HG03342 (cell line): ENCODE results near the gene CPE.

ENCODE experiments used
- ATAC-seq: cut with Tn5 transposase; IDR thresholded peaks from one replicate; pipeline ENCODE4 v1.9.1; 2021; ENCODE audit warnings: mild to moderate bottlenecking, moderate library complexity; ENCODE audit not compliant: unreplicated experiment

Gene CPE

DNA sequence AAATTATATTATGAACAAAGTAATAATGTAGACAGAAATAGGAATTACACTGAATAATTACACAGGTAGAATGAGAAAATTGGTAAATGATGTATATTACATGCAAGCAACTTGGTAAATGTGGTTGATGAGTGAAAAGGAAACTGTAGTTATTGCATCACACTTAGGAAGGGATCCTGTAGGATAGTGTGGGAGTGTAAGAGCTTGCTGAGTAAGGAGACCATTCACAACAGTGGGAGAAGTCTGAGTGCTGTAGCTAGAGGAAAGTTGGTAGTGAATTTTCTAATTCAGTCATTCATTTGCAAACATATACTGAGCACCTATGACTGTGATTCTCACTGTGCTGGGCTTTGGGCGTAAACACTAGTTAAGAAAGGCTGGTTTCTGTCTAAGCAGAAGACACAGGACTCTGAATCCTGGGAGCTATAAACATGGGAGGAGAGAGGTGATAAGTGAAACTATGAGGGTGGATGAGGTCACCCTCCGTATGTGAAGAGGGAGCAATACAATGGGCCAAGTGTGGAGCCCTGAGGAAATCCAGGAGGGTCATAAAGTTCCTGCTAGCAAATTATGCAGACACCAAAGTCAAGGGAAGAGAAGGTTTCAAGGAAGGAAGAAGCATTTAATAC is 14.2 kb upstream of the CPE start:
- ATAC-seq, result no peak

DNA sequence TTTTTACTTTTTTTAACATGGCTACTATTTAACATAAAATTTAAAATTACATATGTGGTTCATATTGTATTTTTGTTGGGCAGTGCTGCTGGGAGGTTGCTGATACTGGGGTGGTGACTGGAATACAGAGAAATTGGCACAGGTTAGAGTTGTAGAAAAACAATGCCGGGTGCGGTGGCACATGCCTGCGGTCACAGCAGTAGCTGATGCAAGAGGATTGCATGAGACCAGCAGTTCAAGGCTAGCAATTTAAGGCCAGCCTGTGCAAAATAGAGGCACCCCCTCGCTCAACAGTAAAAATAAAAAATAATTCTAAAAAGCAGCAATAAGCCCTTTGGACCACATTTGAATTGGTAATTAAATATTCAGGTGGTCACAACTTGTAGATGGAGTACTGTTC is 11.8 kb upstream of the CPE start:
- no peak for ATAC-seq

DNA sequence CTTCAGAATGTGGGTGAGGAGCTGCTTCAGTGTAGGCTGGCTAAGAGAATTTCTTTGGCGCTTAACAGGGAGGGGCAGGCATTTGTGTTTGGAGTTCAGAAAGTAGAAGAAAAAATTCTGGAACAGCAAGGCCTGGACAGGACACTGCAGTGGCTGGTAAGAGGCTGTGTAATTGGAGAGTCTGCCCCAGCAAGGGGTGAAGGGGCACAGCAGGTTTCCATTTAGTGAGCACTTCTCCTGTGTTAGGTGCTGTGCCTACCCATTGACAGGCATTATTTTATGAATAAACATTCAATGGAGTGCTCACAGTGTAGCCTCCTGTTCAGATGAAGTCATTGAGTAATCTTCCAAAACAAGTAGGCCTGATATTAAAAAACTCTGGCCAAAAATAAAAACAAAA is 10.7 kb upstream of the CPE start:
- no peak for ATAC-seq

DNA sequence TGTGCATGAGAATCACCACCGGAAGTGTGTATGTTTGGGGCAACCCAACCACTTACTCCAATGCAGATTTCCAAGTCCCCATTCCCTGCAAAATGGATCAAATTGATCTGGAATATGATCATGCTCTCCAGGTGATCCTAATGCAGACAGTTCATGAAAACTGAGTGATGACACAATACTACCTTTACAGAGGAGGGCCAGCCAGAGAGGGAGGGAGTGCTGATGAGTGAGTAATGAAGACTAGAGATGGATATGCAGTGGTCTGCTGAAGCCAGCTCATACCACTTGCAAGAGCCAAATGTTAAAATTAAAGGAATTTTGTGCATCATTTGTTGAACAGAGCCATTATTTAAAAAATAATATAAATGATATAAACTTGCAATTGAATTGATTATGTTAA is 10.2 kb upstream of the CPE start:
- ATAC-seq, result no peak

DNA sequence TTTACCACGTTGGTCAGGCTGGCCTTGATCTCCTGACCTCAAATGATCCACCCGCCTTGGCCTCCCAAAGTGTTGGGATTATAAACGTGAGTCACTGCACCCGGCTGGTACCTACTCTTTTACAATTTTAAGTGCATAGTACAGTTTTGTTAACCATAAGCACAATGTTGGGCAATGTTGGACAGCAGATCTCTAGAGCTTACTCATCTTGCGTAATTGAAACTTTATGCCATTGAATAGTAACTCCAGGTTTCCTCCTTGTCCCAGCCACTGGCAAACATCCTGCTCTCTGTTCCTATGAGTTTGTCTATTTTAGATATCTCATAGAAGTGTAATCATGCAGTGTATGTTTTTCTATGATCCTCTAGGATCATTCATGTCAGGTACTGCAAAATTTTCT is 9.3 kb upstream of the CPE start:
- ATAC-seq, result no peak

DNA sequence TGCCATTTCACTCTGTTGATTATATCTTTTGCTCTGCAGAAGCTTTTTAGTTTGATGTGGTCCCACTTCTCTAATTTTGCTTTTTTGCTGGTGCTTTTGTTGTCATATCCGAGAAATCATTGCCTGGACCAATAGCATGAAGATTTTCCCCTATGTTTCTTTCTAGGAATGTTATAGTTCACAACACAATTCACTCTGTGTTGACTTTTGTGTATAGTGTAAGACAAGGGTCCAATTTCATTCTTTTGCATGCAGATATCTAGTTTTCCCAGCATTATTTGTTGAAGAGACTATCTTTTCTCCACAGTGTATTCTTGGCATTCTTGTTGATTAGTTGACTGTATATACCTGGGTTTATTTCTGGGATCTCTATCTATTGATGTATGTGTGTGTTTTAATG is 8.3 kb upstream of the CPE start:
- ATAC-seq, result no peak

DNA sequence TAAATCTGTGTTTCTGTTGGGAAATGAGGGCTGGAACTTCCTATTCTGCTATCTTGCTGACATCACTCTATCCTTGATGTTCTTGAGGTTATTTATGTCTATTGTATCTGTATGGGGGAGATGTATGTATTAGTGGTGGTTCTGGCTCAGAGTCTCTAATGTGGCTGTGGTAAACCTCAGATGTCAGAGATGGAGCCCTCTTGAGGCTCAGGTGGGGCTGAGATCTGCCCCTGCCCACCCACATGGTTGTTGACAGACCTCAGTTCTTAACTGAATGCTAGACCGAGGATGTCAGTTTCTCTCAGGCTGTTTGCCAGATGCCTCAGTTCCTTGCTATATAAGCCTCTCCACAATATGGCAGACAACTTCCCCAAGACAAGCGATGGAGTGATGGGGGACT is 3.3 kb upstream of the CPE start:
- ATAC-seq, result no peak

DNA sequence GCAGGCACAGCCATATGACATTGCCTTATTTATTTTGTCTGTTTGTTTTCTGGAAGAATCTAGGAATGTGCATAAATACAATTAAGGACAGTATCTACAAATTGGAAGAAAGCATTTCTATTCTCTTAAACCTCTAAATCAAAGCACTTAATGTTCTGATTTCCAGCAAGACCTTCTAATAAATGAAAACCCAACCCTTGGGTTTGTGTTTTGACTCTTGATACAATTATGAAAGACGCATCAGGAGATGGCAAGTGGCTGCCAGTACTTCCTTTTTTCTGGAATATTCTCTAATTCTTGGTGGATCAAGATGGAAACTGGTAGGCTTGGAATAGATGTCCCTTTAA is 437 bp upstream of the CPE start:
- no peak for ATAC-seq

DNA sequence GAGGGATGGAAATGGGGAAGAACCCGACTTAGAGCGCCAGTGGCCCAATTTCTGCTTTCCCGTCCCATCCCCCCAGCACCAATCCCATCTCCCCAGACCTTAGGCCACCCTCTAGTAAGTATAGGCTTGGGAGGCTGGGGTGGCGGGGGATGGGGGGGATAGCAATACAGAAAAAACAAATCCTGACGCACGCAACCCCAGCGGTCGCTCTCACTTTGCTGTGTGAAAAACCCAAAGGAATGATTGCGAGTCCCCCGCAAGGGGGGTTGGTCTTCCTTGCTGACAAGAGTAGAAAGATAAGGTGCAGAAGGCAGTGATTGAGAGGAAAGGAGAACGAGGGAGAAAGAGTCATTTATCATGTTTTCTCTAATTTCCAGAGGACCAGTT is 863 bp downstream of the CPE start:
- no peak for ATAC-seq

DNA sequence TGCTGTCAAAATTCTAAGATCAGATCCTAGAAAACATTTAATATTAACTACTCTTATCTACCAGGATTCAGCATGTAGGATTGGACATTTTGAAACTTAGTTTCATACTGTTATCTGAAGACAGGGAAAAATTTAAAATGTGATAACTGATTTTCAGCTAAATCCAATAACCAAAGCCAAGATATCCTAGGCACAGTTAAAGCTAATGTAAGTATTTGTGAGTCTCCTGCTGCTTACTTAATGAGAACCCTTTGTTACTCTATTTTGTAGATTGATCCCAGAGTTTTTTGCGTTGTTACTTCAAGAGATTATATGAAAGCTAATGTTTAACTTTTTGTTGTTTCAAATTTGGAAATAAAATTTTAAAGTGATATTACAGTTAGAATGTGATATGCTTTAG is 2.0 kb downstream of the CPE start:
- ATAC-seq, result no peak

DNA sequence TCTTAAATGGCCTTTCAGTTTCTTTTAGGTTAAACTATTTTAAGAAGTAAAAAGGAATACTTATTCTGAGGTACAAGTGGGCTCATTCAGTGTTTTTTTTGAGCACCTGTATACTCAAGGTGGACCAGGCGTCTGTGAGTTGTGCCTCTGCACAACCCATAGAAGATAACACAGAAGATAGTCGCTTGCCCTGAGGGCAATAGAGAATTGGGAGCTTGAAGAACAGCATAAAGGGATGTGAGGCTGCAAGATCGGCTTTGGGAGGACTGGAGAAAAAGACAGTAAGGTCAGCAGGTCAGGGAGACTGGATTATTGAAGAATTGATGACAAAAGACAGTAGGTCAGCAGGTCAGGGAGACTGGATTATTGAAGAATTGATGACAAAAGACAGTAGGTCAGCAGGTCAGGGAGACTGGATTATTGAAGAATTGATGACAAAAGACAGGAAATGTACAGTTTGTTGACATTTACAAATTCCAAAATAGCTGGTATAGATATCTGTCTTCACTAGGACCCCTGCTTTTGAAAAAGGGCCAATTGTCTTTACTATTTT is 3.1 kb downstream of the CPE start:
- ATAC-seq, result no peak

DNA sequence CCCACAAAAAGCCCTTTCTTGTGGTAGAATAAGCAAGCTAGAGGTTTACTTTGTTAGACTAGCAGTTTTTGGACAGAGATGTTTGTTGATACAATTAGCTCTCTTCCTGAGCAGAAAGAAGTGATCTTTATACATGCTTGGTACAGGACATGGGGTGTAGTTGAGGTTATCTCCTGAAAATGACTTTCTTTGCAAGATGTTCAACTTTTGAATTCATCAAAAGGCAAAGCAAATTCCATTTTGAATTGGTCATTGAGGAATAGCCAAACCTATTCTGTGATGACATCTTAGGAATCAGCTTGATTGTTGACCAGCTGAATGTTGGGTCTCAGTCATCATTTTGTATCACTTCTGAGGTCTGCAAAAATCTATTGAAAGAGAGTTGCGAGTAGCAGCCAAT is 3.8 kb downstream of the CPE start:
- ATAC-seq, result no peak

DNA sequence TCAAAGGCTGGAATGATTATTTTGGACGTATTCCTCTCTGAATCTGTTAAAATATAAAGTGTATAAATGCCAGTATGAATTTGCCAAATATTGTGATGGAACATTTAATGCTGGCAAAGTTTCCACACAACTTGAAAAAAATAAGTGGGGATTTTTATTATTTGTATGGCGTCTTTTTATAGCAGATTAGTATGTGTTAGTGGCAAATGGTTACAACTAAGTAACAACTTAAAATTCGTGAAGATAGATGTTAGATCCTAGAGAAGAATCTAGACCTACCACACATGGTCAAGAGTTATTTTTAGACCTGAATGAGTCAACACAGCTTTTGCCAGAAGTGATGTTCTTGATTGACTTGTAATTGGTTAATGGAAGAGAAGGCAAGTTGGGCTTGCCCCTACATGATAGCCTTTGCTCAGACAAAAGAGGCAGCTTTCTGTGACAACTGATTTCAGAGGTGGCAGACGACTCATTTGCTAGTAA is 4.8 kb downstream of the CPE start:
- no peak for ATAC-seq

DNA sequence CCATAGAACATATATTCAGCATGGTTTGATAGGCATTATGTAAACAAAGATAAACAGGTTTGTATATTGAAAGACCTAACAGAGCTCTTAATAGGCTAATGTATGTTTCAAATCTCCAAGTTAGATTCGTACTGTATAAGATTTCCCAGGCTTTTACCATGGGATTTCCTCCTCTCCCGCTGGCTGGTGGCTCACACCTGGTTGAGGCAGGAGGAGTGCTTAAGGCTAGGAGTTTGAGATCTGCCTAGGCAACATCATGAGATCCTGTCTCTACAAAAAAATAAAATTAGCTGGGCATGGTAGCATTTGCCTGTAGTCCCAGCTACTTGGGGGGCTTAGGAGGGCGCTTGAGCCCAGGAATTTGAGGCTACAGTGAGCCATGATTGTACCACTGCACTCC is 5.4 kb downstream of the CPE start:
- no peak for ATAC-seq

DNA sequence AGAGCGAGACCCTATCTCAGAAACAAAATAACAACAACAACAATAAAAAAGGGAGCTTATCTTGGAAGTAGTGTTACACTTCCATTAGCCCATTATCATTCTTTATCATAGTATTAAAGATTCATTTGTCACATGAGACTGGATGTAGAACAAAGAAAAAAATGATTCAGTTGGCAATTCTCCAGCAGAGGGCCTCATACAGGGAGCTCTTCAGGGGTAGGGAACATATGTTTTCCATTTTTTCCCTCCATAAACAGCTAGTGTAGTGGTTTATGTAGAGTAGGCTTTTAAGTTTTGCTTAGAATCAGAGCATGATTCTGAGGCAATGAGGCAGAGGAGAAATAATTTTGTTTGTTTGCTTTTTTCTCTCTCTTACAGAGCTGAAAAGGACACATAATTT is 5.8 kb downstream of the CPE start:
- ATAC-seq, result no peak

DNA sequence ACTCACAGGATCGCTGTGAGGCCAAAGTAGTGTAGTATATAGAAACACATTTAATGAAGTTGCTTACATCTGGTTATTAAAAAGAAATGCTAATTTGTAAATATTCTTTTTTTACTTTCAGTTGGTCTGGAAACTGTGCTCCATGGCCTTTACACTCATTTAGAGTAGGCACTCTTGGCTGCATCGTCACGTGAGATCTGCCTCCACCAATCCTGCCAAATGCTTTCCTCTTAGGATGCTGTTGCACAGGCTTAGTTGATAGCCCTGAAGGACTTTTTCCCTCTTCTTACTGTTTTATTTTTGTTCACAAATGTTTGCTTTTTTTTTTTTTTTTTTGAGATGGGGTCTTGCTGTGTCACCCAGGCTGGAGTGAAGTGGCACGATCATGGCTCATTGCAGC is 6.3 kb downstream of the CPE start:
- ATAC-seq, result no peak

DNA sequence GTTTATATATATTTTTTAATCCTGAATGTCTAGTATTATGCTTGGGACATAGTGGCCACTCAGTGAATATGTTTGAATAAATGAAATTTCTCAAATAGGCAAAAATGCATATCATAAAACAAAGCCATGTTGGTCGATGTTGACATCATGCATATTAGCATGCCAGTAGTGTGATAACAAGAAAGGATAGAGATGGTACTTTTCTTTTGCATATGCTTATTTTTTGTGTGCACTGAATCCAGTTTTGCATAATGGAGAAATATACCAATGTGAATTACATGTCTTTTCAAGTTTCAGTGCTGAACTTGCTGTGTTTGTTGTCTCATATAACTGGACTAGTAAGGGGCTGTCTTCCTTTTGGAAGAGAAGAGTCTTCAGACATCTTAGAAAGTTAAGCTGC is 7.5 kb downstream of the CPE start:
- no peak for ATAC-seq

DNA sequence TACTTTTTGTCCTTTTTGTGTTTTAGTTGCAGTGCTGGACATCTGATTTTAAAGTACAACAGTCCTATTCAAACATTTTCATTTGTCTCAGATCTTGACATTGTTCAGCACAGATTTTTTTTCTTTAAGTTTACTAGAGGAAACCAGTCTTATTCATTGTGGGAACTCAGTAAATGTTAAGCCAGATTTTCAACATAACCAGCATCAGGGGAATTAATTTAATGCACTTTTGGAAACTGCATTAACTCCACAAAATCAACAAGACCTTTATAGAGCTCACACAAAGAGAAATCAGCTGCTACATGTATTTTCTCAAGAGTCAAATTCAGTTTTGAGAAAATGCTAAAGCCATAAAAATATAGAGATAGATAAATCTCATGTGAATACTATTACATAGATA is 9.9 kb downstream of the CPE start:
- ATAC-seq, result no peak

DNA sequence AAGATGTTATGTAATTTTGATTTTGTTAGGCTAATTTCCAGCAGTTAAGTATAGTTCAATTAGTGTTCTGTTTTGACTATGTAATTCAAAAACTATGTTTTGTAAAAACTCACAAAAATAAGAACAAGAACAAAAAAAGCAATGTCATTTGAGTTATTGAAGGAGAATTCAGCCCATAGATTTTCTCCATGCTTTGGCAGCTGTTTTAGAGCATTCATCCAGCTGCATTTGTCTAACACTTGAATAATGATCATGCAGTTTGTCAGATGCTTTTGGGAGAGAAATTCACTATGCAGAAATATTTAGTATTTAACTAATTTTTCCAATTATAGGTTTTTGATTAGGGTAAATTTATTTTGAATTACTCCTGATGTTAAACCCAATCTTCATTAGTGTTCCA is 14.2 kb downstream of the CPE start:
- ATAC-seq, result no peak

DNA sequence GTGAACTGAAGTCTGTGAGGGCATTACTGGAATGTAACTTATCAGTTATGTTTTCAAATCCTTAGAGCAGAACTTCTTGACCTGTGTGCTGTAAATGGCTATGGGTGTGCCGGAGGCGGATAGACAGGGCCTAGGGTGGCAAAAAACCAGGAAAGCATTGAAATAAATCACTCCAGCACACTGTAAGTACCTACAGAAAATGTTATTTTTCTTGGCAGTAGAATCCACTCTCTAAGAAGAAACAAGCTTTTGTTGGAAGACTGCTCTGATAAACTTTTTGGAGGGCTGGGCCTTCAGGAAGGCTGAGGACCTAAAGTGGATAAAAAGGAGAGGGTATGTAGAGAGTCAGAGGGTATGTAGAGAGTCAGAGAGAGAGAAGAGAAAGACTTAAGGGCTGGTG is 14.9 kb downstream of the CPE start:
- ATAC-seq, result no peak

DNA sequence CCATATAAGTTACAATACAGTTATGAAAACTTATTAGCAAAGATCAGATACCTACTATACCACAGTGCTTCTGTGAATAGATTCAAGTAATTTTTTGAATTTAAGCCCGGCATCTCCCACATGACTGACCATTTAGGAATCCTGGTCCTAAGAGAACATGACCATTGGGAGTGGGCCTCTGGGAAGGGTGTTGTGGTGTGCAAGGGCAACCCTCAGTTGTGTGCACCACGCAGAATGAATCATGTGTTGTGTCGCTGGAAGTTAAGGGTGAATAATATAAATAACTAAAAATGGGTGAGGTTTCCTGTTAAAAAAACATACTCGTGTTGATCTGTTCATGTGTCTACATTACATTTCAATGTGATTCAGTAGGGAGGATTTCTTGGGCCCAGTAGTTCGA is 15.5 kb downstream of the CPE start:
- ATAC-seq, result no peak

DNA sequence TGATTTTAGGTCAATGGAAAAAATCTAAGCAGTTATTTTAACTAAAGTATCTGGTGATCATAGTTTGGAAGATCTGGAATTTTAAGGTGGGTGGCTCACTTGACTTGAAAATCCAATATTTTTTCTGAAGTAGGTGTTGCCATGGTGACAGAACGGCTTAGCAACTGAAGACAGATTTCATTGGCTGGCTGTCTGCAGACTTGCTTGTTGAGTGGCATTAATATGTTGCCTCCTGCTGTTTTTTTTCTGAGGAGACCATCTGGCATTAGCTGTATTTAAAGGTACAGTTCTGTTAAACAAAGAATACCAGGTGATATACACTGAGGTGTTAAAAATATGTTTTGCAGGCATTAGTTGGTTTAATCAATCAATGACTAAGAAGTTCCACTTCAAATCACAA is 19.8 kb downstream of the CPE start:
- ATAC-seq, result peak; percentile 76

DNA sequence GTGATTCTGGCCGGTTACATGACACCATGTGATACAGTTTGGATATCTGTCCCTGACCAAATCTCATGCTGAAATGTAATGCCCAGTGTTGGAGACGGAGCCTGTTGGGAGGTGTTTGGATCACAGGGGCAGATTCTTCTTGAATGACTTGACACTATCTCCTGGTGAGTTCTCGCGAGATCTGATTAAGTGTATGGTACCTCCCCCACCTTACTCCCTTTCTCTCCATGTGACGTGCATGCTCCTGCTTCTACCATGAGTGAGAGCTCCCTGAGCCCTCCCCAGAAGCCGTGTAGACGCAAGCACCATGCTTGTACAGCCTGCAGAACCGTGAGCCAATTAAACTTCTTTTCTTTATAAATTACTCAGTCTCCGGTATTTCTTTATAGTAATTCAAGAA is 23.6 kb downstream of the CPE start:
- ATAC-seq, result no peak
